ENCODE measurements around the gene NGEF. TPM values are rescaled to one million over a fixed set of nuclear protein-coding genes. Genes with fewer than 3 reads are reported as not detected.
A peak's percentile ranks its signal among the peaks of the same experiment; 100 is the strongest.

NGEF gene
- total RNA-seq, 1 donor from 2014 or later = 4.3 TPM

GRCh38 chr2:232925153-232925820 is 87.8 kb downstream of the NGEF start:
- no peaks in the 10 kb centered on the region for H3K36me3 ChIP-seq
- peaks cover 27% of the 10 kb centered on the region for H3K4me1 ChIP-seq
- Mint-ChIP-seq H3K27ac (no peak overlapping the region), H3K36me3 (peaks cover 2% of the 10 kb centered on the region), H3K4me1 (peaks cover 19% of the 10 kb centered on the region), H3K9me3 (peaks cover 4% of the 10 kb centered on the region), H3K27me3 (ENCODE audit: insufficient read depth, low read depth) (peaks cover 45% of the 10 kb centered on the region), H3K4me3 (peak overlapping the region; percentile 86)
- no peak overlapping the region for H3K9ac ChIP-seq
- no peak overlapping the region for H3K27ac ChIP-seq
- no peak overlapping the region for H2AFZ ChIP-seq (replicated peaks)
- peak; percentile 36 for DNase-seq (ENCODE audit: low spot score)
- H3K4me2 ChIP-seq = peak overlapping the region; percentile 92
- H3F3A ChIP-seq (ENCODE audit: low read depth) = peaks cover 37% of the 10 kb centered on the region
- peaks cover 3% of the 10 kb centered on the region for H3K9me3 ChIP-seq (ENCODE audit: low read depth)
- no peaks in the 10 kb centered on the region for H3K79me2 ChIP-seq (ENCODE audit: low read depth)
- no peak for TF ChIP-seq EZH2 (IDR thresholded peaks at IDR 0.05)
- no peak for TF ChIP-seq CTCF (IDR thresholded peaks at IDR 0.05)
- TF ChIP-seq EZH2phosphoT487 (IDR thresholded peaks at IDR 0.05) = no peak
- no peak overlapping the region for H3K4me3 ChIP-seq
- H3K27me3 ChIP-seq = peaks cover 83% of the 10 kb centered on the region
- H4K20me1 ChIP-seq (ENCODE audit: low read depth) = peaks cover 18% of the 10 kb centered on the region

- H3K27me3 ChIP-seq = peaks cover 78% of the 10 kb centered on the region
- H3K36me3 Mint-ChIP-seq = peaks cover 6% of the 10 kb centered on the region
- H3K27ac Mint-ChIP-seq = no peak overlapping the region
Observed at GRCh38 chr2:232924433-232924832, 88.6 kb downstream of the NGEF start.

GRCh38 chr2:232920760-232921159 is 92.3 kb downstream of the NGEF start:
- no peak overlapping the region for H3K9ac ChIP-seq
- peaks cover 11% of the 10 kb centered on the region for H3K9me3 Mint-ChIP-seq
- peaks cover 56% of the 10 kb centered on the region for H3K27me3 ChIP-seq
- no peak overlapping the region for H3K4me2 ChIP-seq
- H3K4me1 Mint-ChIP-seq = peaks cover 8% of the 10 kb centered on the region
- H3K4me3 Mint-ChIP-seq = no peak overlapping the region
- peaks cover 14% of the 10 kb centered on the region for H3K36me3 Mint-ChIP-seq
- H4K20me1 ChIP-seq (ENCODE audit: low read depth) = peaks cover 5% of the 10 kb centered on the region
- H3K4me1 ChIP-seq = peaks cover 9% of the 10 kb centered on the region
- H3K4me3 ChIP-seq = no peak overlapping the region
- no peaks in the 10 kb centered on the region for H3K36me3 ChIP-seq
- peaks cover 3% of the 10 kb centered on the region for H3K9me3 ChIP-seq (ENCODE audit: low read depth)
- H2AFZ ChIP-seq (replicated peaks) = no peak overlapping the region
- peaks cover 9% of the 10 kb centered on the region for H3F3A ChIP-seq (ENCODE audit: low read depth)
- H3K79me2 ChIP-seq (ENCODE audit: low read depth) = no peaks in the 10 kb centered on the region
- DNase-seq (ENCODE audit: low spot score) = no peak
- H3K27me3 Mint-ChIP-seq (ENCODE audit: insufficient read depth, low read depth) = peaks cover 29% of the 10 kb centered on the region
- TF ChIP-seq EZH2 (IDR thresholded peaks at IDR 0.05) = no peak
- TF ChIP-seq CTCF (IDR thresholded peaks at IDR 0.05) = no peak
- no peak for TF ChIP-seq EZH2phosphoT487 (IDR thresholded peaks at IDR 0.05)
- no peak overlapping the region for H3K27ac ChIP-seq
- H3K27ac Mint-ChIP-seq = no peak overlapping the region

More at GRCh38 chr2:232924433-232924832, 88.6 kb downstream of the NGEF start:
- no peak for DNase-seq (ENCODE audit: low spot score)
- H3K4me3 ChIP-seq = no peak overlapping the region
- no peak overlapping the region for H3K4me2 ChIP-seq
- no peaks in the 10 kb centered on the region for H3K79me2 ChIP-seq (ENCODE audit: low read depth)
- H4K20me1 ChIP-seq (ENCODE audit: low read depth) = peaks cover 18% of the 10 kb centered on the region
- no peaks in the 10 kb centered on the region for H3K36me3 ChIP-seq
- H2AFZ ChIP-seq (replicated peaks) = no peak overlapping the region
- peaks cover 3% of the 10 kb centered on the region for H3K9me3 ChIP-seq (ENCODE audit: low read depth)
- TF ChIP-seq EZH2phosphoT487 (IDR thresholded peaks at IDR 0.05) (no peak), EZH2 (IDR thresholded peaks at IDR 0.05) (no peak), CTCF (IDR thresholded peaks at IDR 0.05) (no peak)
- no peak overlapping the region for H3K9ac ChIP-seq
- H3K4me1 ChIP-seq = peaks cover 27% of the 10 kb centered on the region
- Mint-ChIP-seq H3K4me3 (no peak overlapping the region), H3K4me1 (peaks cover 19% of the 10 kb centered on the region), H3K27me3 (ENCODE audit: insufficient read depth, low read depth) (peaks cover 41% of the 10 kb centered on the region), H3K9me3 (peaks cover 8% of the 10 kb centered on the region)
- H3K27ac ChIP-seq = no peak overlapping the region
- peaks cover 35% of the 10 kb centered on the region for H3F3A ChIP-seq (ENCODE audit: low read depth)

All from neural progenitor cell (in vitro differentiated cells).